Body of pancreas (tissue), 4 donors: ENCODE results near the gene TRIM62.

Source experiments
- POLR2A ChIP-seq, 3 donors: fragments of 450-650 bp; IDR thresholded peaks; one replicate each; pipeline ENCODE4 v1.6.1; 2016; ENCODE audit warnings: antibody characterized with exemption in 3 of 3, mild to moderate bottlenecking in 2 of 3
- TF ChIP-seq, protein P1 (sequence below), 7 experiments: fragments of 450-650 bp in 4 of 7; fragments of 200-600 bp in 3 of 7; sonication (generic) in 3 of 7; IDR thresholded peaks; one replicate each; pipeline ENCODE4 v1.5.1; 2016 to 2019; ENCODE audit warnings: antibody characterized with exemption in 7 of 7

DNA sequence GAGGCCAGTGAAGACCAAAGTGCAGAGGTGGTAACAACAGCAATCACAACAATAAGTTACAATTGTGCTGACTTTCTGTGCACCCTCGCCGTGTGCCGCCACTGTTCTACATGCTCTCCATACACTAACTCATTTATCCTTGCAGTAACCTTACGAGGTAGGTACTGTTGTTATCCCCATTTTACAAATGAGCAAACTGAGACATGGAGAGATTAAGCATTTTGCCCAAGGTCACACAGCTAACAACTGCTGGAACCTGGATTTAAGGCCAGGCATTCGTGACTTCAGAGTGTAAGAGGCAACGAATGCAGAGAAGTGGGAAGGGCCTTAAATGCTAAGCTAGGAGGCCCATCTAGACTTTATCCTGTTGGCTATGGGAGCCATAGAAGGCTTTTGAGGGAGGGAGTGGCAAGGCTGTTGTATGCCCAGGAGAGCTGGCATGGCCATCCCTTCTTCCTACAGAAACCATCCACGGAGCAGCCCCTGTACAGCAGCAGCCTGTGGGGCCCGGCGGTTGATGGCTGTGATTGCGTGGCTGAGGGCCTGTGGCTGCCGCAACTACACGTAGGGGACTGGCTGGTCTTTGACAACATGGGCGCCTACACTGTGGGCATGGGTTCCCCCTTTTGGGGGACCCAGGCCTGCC is 64.3 kb downstream of the TRIM62 start:
- TF ChIP-seq, protein P1, sequence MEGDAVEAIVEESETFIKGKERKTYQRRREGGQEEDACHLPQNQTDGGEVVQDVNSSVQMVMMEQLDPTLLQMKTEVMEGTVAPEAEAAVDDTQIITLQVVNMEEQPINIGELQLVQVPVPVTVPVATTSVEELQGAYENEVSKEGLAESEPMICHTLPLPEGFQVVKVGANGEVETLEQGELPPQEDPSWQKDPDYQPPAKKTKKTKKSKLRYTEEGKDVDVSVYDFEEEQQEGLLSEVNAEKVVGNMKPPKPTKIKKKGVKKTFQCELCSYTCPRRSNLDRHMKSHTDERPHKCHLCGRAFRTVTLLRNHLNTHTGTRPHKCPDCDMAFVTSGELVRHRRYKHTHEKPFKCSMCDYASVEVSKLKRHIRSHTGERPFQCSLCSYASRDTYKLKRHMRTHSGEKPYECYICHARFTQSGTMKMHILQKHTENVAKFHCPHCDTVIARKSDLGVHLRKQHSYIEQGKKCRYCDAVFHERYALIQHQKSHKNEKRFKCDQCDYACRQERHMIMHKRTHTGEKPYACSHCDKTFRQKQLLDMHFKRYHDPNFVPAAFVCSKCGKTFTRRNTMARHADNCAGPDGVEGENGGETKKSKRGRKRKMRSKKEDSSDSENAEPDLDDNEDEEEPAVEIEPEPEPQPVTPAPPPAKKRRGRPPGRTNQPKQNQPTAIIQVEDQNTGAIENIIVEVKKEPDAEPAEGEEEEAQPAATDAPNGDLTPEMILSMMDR (IDR thresholded peaks at IDR 0.05), result no peak
- no peak for TF ChIP-seq POLR2A (IDR thresholded peaks at IDR 0.05)
